ENCODE data around the gene CLSTN2. TPM values are rescaled to one million over a fixed set of nuclear protein-coding genes. Genes with fewer than 3 reads are reported as not detected.
A peak's percentile ranks its signal among the peaks of the same experiment; 100 is the strongest.

Gene CLSTN2
- total RNA-seq, 1 donor from 2014 or later: 80.9 TPM

- Mint-ChIP-seq H3K36me3 (ENCODE audit: low read depth, unreplicated experiment) (peaks cover 2% of the 10 kb centered on the region), H3K4me1 (ENCODE audit: low read depth, unreplicated experiment) (peaks cover 50% of the 10 kb centered on the region), H3K4me3 (ENCODE audit: unreplicated experiment) (peak overlapping the region; percentile 14), H3K27ac (ENCODE audit: unreplicated experiment) (peak overlapping the region; percentile 41), H3K9me3 (ENCODE audit: unreplicated experiment) (no peaks in the 10 kb centered on the region), H3K27me3 (ENCODE audit: low read depth, unreplicated experiment) (no peaks in the 10 kb centered on the region)
- H3K4me3 ChIP-seq (ENCODE audit: insufficient read depth, low read depth, low read length): no peak overlapping the region
- no peaks in the 10 kb centered on the region for H3K27me3 ChIP-seq (ENCODE audit: insufficient read depth, low read length)
- TF ChIP-seq CTCF (IDR thresholded peaks at IDR 0.05; ENCODE audit: insufficient read depth, low read depth, low read length): no peak
- no peak for TF ChIP-seq EZH2 (IDR thresholded peaks at IDR 0.05; ENCODE audit: insufficient read depth, low read length)
- no peak overlapping the region for H2AFZ ChIP-seq (ENCODE audit: low read depth, low read length)
- FAIRE-seq: no peak
- H3K4me1 ChIP-seq (ENCODE audit: insufficient read depth, low read length): no peaks in the 10 kb centered on the region
- no peak overlapping the region for H3K4me2 ChIP-seq (ENCODE audit: low read length)
- peak; percentile 49 for DNase-seq (ENCODE audit: low read depth)
- H3K9me3 ChIP-seq (ENCODE audit: insufficient read depth, low read depth, low read length): no peaks in the 10 kb centered on the region
- no peaks in the 10 kb centered on the region for H4K20me1 ChIP-seq (ENCODE audit: insufficient read depth, low read length)
- no peaks in the 10 kb centered on the region for H3K79me2 ChIP-seq (ENCODE audit: insufficient read depth, low read length)
- H3K9ac ChIP-seq (ENCODE audit: low read length): no peak overlapping the region
- no peak overlapping the region for H3K27ac ChIP-seq (ENCODE audit: low read depth, low read length)
- no peaks in the 10 kb centered on the region for H3K36me3 ChIP-seq (ENCODE audit: insufficient read depth, low read length)
These were observed 570.9 kb downstream of the CLSTN2 start for GRCh38 chr3:140505876-140506275.

GRCh38 chr3:140508550-140508949 is 573.6 kb downstream of the CLSTN2 start:
- no peaks in the 10 kb centered on the region for H3K27me3 Mint-ChIP-seq (ENCODE audit: low read depth, unreplicated experiment)
- no peaks in the 10 kb centered on the region for H3K9me3 ChIP-seq (ENCODE audit: insufficient read depth, low read depth, low read length)
- H3K4me1 ChIP-seq (ENCODE audit: insufficient read depth, low read length): no peaks in the 10 kb centered on the region
- no peak overlapping the region for H2AFZ ChIP-seq (ENCODE audit: low read depth, low read length)
- peaks cover 39% of the 10 kb centered on the region for H3K4me1 Mint-ChIP-seq (ENCODE audit: low read depth, unreplicated experiment)
- H3K36me3 Mint-ChIP-seq (ENCODE audit: low read depth, unreplicated experiment): peaks cover 2% of the 10 kb centered on the region
- H3K79me2 ChIP-seq (ENCODE audit: insufficient read depth, low read length): no peaks in the 10 kb centered on the region
- H3K27ac Mint-ChIP-seq (ENCODE audit: unreplicated experiment): no peak overlapping the region
- no peak overlapping the region for H3K4me2 ChIP-seq (ENCODE audit: low read length)
- FAIRE-seq (no peak), DNase-seq (ENCODE audit: low read depth) (no peak)
- H3K27ac ChIP-seq (ENCODE audit: low read depth, low read length): no peak overlapping the region
- H3K36me3 ChIP-seq (ENCODE audit: insufficient read depth, low read length): no peaks in the 10 kb centered on the region
- H3K27me3 ChIP-seq (ENCODE audit: insufficient read depth, low read length): no peaks in the 10 kb centered on the region
- TF ChIP-seq CTCF (IDR thresholded peaks at IDR 0.05; ENCODE audit: insufficient read depth, low read depth, low read length) (no peak), EZH2 (IDR thresholded peaks at IDR 0.05; ENCODE audit: insufficient read depth, low read length) (no peak)
- no peak overlapping the region for H3K4me3 Mint-ChIP-seq (ENCODE audit: unreplicated experiment)
- H3K9ac ChIP-seq (ENCODE audit: low read length): no peak overlapping the region
- H4K20me1 ChIP-seq (ENCODE audit: insufficient read depth, low read length): no peaks in the 10 kb centered on the region
- H3K9me3 Mint-ChIP-seq (ENCODE audit: unreplicated experiment): peaks cover 2% of the 10 kb centered on the region
- H3K4me3 ChIP-seq (ENCODE audit: insufficient read depth, low read depth, low read length): no peak overlapping the region

GRCh38 chr3:140509534-140509933 is 574.5 kb downstream of the CLSTN2 start:
- Mint-ChIP-seq H3K4me1 (ENCODE audit: low read depth, unreplicated experiment) (peaks cover 39% of the 10 kb centered on the region), H3K36me3 (ENCODE audit: low read depth, unreplicated experiment) (peaks cover 4% of the 10 kb centered on the region), H3K4me3 (ENCODE audit: unreplicated experiment) (no peak overlapping the region), H3K9me3 (ENCODE audit: unreplicated experiment) (peaks cover 5% of the 10 kb centered on the region), H3K27me3 (ENCODE audit: low read depth, unreplicated experiment) (no peaks in the 10 kb centered on the region), H3K27ac (ENCODE audit: unreplicated experiment) (no peak overlapping the region)
- H3K9me3 ChIP-seq (ENCODE audit: insufficient read depth, low read depth, low read length): no peaks in the 10 kb centered on the region
- H3K4me3 ChIP-seq (ENCODE audit: insufficient read depth, low read depth, low read length): no peak overlapping the region
- H3K27ac ChIP-seq (ENCODE audit: low read depth, low read length): no peak overlapping the region
- no peaks in the 10 kb centered on the region for H3K27me3 ChIP-seq (ENCODE audit: insufficient read depth, low read length)
- H3K36me3 ChIP-seq (ENCODE audit: insufficient read depth, low read length): no peaks in the 10 kb centered on the region
- no peak for FAIRE-seq
- H2AFZ ChIP-seq (ENCODE audit: low read depth, low read length): no peak overlapping the region
- DNase-seq (ENCODE audit: low read depth): no peak
- no peaks in the 10 kb centered on the region for H4K20me1 ChIP-seq (ENCODE audit: insufficient read depth, low read length)
- no peaks in the 10 kb centered on the region for H3K79me2 ChIP-seq (ENCODE audit: insufficient read depth, low read length)
- H3K4me1 ChIP-seq (ENCODE audit: insufficient read depth, low read length): no peaks in the 10 kb centered on the region
- TF ChIP-seq CTCF (IDR thresholded peaks at IDR 0.05; ENCODE audit: insufficient read depth, low read depth, low read length): no peak
- no peak for TF ChIP-seq EZH2 (IDR thresholded peaks at IDR 0.05; ENCODE audit: insufficient read depth, low read length)
- H3K9ac ChIP-seq (ENCODE audit: low read length): no peak overlapping the region
- no peak overlapping the region for H3K4me2 ChIP-seq (ENCODE audit: low read length)
